Measurements from ENCODE around the gene OBSL1. TPM values are rescaled to one million over a fixed set of nuclear protein-coding genes. Genes with fewer than 3 reads are reported as not detected.

The OBSL1 gene
- total RNA-seq, 4 donors from 2014 or later, result 37.5 to 118 (median 51.6) TPM

GRCh38 chr2:219513787-219514186 is 57.6 kb downstream of the OBSL1 start:
- TF ChIP-seq CTCF (IDR thresholded peaks at IDR 0.05; ENCODE audit: low read depth), result no peak

DNA sequence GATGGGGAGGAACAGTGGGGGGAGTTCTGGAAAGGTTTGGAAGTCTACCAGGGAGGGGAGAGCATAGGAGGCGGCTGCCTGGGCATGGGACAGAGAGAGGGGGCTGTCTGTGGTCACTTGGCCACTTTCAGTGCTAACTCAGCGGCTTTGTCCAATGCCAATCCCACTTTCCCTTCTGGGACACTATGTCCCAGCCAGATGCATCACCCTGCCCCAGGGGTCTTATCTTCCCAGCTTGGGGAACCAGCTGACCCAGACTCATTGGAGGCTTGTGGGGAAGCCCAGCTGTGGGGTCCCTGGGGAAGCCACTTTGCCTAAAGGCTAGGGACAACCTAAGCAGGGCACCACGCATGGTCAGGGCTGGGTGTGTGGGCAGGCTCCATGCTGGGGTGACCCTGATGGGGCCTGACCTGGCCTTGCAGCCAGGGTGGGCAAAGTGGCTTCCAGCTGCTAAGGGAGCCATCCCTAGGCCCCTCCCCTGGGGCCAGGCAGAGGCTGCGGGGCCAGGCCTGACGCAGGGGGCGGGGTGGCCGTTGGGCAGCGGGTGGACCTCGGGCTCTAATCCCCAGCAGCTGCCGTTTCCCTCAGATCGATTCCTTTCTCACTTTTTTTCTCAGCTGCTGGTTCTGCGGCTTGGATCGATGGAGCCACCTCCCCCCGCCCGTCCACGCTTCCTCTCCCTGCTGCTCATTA is 58.7 kb downstream of the OBSL1 start:
- TF ChIP-seq CTCF (IDR thresholded peaks at IDR 0.05; ENCODE audit: low read depth), result no peak

DNA sequence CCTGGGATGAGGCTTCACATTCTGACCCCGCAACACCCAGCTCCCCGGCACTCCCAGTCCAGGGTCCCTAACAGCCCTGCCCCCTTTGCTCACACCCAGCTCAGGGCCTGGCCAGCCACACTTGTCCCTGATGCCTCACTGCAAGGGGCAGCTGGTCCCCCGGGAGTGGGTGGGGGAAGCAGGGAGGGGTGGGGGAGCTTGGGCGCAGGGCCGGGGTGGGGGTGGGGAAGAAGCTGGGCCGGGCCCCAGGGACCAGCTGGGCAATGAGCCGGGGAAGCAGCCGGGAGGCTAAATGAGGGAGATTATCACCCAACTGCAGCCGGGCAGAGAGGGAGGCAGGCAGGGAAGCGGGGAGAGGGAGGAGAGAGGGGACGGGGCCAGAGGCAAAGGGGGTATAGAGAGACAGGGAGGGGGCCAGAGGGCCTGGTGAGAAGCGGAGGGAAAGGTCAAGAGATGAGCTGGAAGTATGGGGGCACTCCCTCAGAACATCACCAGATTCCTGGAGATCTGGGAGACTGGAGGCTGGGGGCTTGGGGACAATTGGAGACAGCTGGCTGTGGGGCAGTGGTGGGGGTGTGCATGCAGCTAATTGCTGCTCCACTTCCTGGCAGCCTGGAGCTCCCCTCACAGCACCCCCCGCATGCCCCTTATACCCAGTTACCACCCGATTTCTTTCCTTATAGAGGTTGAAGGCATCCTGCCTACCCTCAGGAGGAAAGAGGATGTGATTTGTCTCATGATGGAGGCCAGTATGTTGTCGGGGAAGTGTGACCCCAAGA is 59.6 kb downstream of the OBSL1 start:
- no peak for TF ChIP-seq CTCF (IDR thresholded peaks at IDR 0.05; ENCODE audit: low read depth)

- no peak for TF ChIP-seq CTCF (IDR thresholded peaks at IDR 0.05; ENCODE audit: low read depth)
Observed at GRCh38 chr2:219510512-219511135, 60.7 kb downstream of the OBSL1 start.

GRCh38 chr2:219509780-219510511 is 61.4 kb downstream of the OBSL1 start:
- no peak for TF ChIP-seq CTCF (IDR thresholded peaks at IDR 0.05; ENCODE audit: low read depth)

DNA sequence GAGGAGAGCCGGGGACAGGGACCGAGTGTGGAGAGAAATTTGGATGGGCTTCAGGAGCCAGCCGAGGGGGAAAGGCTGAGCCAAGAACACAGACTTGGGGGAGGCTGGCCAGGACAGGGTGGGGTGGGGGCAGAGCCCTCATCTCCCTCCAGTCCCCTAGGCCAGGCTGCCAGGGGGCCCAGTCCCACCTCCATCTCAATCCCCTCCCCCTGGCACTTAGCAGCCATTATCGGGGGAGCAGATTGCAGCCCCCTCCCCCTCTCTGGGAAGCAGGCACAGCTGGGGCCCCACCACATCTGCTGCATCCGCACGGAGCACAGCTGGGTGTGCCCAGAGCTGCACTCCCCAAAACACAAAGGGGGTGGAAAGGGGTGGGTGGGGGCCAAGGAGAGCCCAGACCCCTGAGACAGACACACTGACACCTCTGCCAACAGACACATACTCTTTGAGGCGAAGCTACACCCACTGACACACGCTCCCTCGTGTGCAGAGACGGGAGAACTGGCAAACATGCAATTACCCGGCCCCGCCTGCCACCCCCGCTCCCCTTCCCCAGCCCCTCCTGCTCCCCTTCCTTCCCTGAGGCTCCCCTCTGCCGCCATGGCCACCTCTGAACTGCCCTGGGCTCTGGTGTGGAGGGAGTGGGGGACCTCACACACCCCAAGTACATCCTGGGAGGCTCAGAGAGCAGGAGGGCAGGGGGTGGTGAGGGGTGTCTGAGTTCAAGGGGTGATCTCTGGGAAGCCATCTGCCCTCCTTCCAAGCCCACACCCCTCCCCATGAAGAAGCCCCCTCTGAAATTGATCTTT is 62.2 kb downstream of the OBSL1 start:
- no peak for TF ChIP-seq CTCF (IDR thresholded peaks at IDR 0.05; ENCODE audit: low read depth)
